ENCODE measurements around the gene CCDC80. TPM values are rescaled to one million over a fixed set of nuclear protein-coding genes. Genes with fewer than 3 reads are reported as not detected.
A peak's percentile ranks its signal among the peaks of the same experiment; 100 is the strongest.

CCDC80 gene
- total and polyA plus RNA-seq, 8 donors = 42.7 to 247 (median 81.4) TPM

GRCh38 chr3:112640276-112640929 lies 540 bp downstream of the CCDC80 start:
- Histone ChIP-seq H3K27ac (peak overlapping the region; percentile 59 to 77), H3K9me3 (no peaks in the 10 kb centered on the region), H3K36me3 (no peaks in the 10 kb centered on the region), H3K27me3 (no peaks in the 10 kb centered on the region), H3K4me1 (peaks cover 10 to 39% of the 10 kb centered on the region in 2 donors), H3K4me3 (peak overlapping the region; percentile 24 to 26)
- intact Hi-C loops (cut with DNase I) = loop anchor here in 1 of 2 donors (10.0 kb wide), 1 partner anchor 174 kb away; no protein-coding TSS in a partner anchor
- TF ChIP-seq CTCF (IDR thresholded peaks at IDR 0.05) = no peak
- ATAC-seq = peak; percentile 26
- DNase-seq = peak in 1 of 4 donors; percentile 46

GRCh38 chr3:112639455-112640225 lies 1.3 kb downstream of the CCDC80 start:
- intact Hi-C loops (cut with DNase I) = loop anchor here in 1 of 2 donors (10.0 kb wide), 2 partner anchors 175 to 345 kb away; no protein-coding TSS in a partner anchor
- Histone ChIP-seq H3K9me3 (no peaks in the 10 kb centered on the region), H3K27me3 (no peaks in the 10 kb centered on the region), H3K27ac (peak overlapping the region in 1 of 2 donors; percentile 77), H3K4me1 (peaks cover 14 to 39% of the 10 kb centered on the region in 2 donors), H3K36me3 (no peaks in the 10 kb centered on the region), H3K4me3 (peak overlapping the region; percentile 24 to 26)
- DNase-seq = peak in 1 of 4 donors; percentile 36
- no peak for TF ChIP-seq CTCF (IDR thresholded peaks at IDR 0.05)
- no peak for ATAC-seq

- ATAC-seq = no peak
- H3K4me3 ChIP-seq = peak overlapping the region in 1 of 2 donors; percentile 13
These were observed 2.5 kb downstream of the CCDC80 start for GRCh38 chr3:112638327-112639020.

GRCh38 chr3:112637700-112638099 lies 3.2 kb downstream of the CCDC80 start:
- peaks cover 14 to 23% of the 10 kb centered on the region in 2 donors for H3K4me1 ChIP-seq

More at GRCh38 chr3:112638327-112639020, 2.5 kb downstream of the CCDC80 start:
- Histone ChIP-seq H3K36me3 (no peaks in the 10 kb centered on the region), H3K9me3 (no peaks in the 10 kb centered on the region), H3K27ac (no peak overlapping the region), H3K27me3 (no peaks in the 10 kb centered on the region), H3K4me1 (peaks cover 14 to 30% of the 10 kb centered on the region in 2 donors)
- peak in 1 of 4 donors; percentile 64 for DNase-seq
- no peak for TF ChIP-seq CTCF (IDR thresholded peaks at IDR 0.05)
- intact Hi-C loops (cut with DNase I) = loop anchor here in 1 of 2 donors (10.0 kb wide), 1 partner anchor 346 kb away; no protein-coding TSS in a partner anchor

More at GRCh38 chr3:112637700-112638099, 3.2 kb downstream of the CCDC80 start:
- Histone ChIP-seq H3K4me3 (peak overlapping the region; percentile 6 to 13), H3K27me3 (no peaks in the 10 kb centered on the region), H3K36me3 (no peaks in the 10 kb centered on the region), H3K9me3 (no peaks in the 10 kb centered on the region), H3K27ac (peak overlapping the region in 1 of 2 donors; percentile 8)
- ATAC-seq = no peak
- TF ChIP-seq CTCF (IDR thresholded peaks at IDR 0.05) = no peak
- intact Hi-C loops (cut with DNase I) = loop anchor here in 1 of 2 donors (10.0 kb wide), 1 partner anchor 347 kb away; no protein-coding TSS in a partner anchor
- DNase-seq = no peak
